Astrocyte (in vitro differentiated cells and primary cell): ENCODE measurements around the gene ARHGAP6. TPM values are rescaled to one million over a fixed set of nuclear protein-coding genes. Genes with fewer than 3 reads are reported as not detected.
A peak's percentile ranks its signal among the peaks of the same experiment; 100 is the strongest.

ENCODE experiments used
- DNase-seq: peaks from one replicate; pipeline ENCODE4 v3.0.0-alpha.2; 2010; ENCODE audit warnings: low read depth
- FAIRE-seq: peaks from 2 replicates; lab custom pipeline; 2011; peaks lifted over from hg19 to GRCh38; lab: Jason Lieb, UNC
- H2AFZ ChIP-seq: 2 replicates; pipeline ENCODE4 v1.6.0; 2012; ENCODE audit warnings: low read depth, low read length, inconsistent platforms
- H3K27ac ChIP-seq: 2 replicates; pipeline ENCODE4 v1.5.1; 2011; ENCODE audit warnings: low read depth, low read length, inconsistent platforms
- H3K27me3 ChIP-seq: 2 replicates; pipeline ENCODE4 v1.6.0; 2011; ENCODE audit warnings: low read length, inconsistent platforms; ENCODE audit not compliant: insufficient read depth
- H3K36me3 ChIP-seq: 2 replicates; pipeline ENCODE4 v1.5.1; 2011; ENCODE audit warnings: low read length, inconsistent platforms; ENCODE audit not compliant: insufficient read depth
- H3K4me1 ChIP-seq: 2 replicates; pipeline ENCODE4 v1.5.1; 2011; ENCODE audit warnings: low read length, inconsistent platforms; ENCODE audit not compliant: insufficient read depth
- H3K4me2 ChIP-seq: 2 replicates; pipeline ENCODE4 v1.6.0; 2012; ENCODE audit warnings: low read length, inconsistent platforms
- H3K4me3 ChIP-seq: 2 replicates; pipeline ENCODE4 v1.5.1; 2011; ENCODE audit warnings: low read depth, mild to moderate bottlenecking, low read length, inconsistent platforms; ENCODE audit not compliant: insufficient read depth
- H3K79me2 ChIP-seq: 2 replicates; pipeline ENCODE4 v1.6.0; 2012; ENCODE audit warnings: mild to moderate bottlenecking, low read length, inconsistent platforms; ENCODE audit not compliant: insufficient read depth
- H3K9ac ChIP-seq: 2 replicates; pipeline ENCODE4 v1.6.0; 2012; ENCODE audit warnings: mild to moderate bottlenecking, low read length, inconsistent platforms
- H3K9me3 ChIP-seq: 2 replicates; pipeline ENCODE4 v1.5.1; 2012; ENCODE audit warnings: low read depth, mild to moderate bottlenecking, low read length, inconsistent platforms; ENCODE audit not compliant: insufficient read depth
- H4K20me1 ChIP-seq: 2 replicates; pipeline ENCODE4 v1.6.0; 2012; ENCODE audit warnings: low read length, inconsistent platforms; ENCODE audit not compliant: insufficient read depth
- H3K27ac Mint-ChIP-seq: one replicate; pipeline ENCODE4 v1.8.0; 2021; ENCODE audit warnings: mild to moderate bottlenecking, mixed read lengths; ENCODE audit not compliant: unreplicated experiment
- H3K27me3 Mint-ChIP-seq: one replicate; pipeline ENCODE4 v1.8.0; 2021; ENCODE audit warnings: low read depth, mixed read lengths; ENCODE audit not compliant: unreplicated experiment
- H3K36me3 Mint-ChIP-seq: one replicate; pipeline ENCODE4 v1.8.0; 2021; ENCODE audit warnings: low read depth, mixed read lengths; ENCODE audit not compliant: unreplicated experiment
- H3K4me1 Mint-ChIP-seq: one replicate; pipeline ENCODE4 v1.8.0; 2021; ENCODE audit warnings: low read depth, mixed read lengths; ENCODE audit not compliant: unreplicated experiment
- H3K4me3 Mint-ChIP-seq: one replicate; pipeline ENCODE4 v1.8.0; 2021; ENCODE audit warnings: mild to moderate bottlenecking, moderate library complexity, mixed read lengths; ENCODE audit not compliant: unreplicated experiment
- H3K9me3 Mint-ChIP-seq: one replicate; pipeline ENCODE4 v1.8.0; 2021; ENCODE audit warnings: mild to moderate bottlenecking, mixed read lengths; ENCODE audit not compliant: unreplicated experiment
- CTCF ChIP-seq: IDR thresholded peaks from 2 replicates; pipeline ENCODE4 v1.5.1; 2011; ENCODE audit warnings: low read depth, mild to moderate bottlenecking, inconsistent platforms, low read length, moderate library complexity; ENCODE audit not compliant: insufficient read depth
- EZH2 ChIP-seq: IDR thresholded peaks from 2 replicates; pipeline ENCODE4 v1.6.1; 2012; ENCODE audit warnings: mild to moderate bottlenecking, low read length, inconsistent platforms; ENCODE audit not compliant: insufficient read depth
- total RNA-seq: library from RNA; stranded (reverse); gene quantifications from 2 replicates; pipeline ENCODE4 v1.2.1, GENCODE V29; 2021

ARHGAP6 gene
- total RNA-seq, 1 donor from 2014 or later = 0.30 TPM

GRCh38 chrX:11351375-11352295 is 314.1 kb downstream of the ARHGAP6 start:
- Histone ChIP-seq H3K9me3 (no peaks in the 10 kb centered on the region), H4K20me1 (no peaks in the 10 kb centered on the region), H3K4me1 (no peaks in the 10 kb centered on the region), H3K9ac (no peak overlapping the region), H2AFZ (no peak overlapping the region), H3K4me3 (no peak overlapping the region), H3K36me3 (no peaks in the 10 kb centered on the region), H3K27ac (no peak overlapping the region), H3K27me3 (no peaks in the 10 kb centered on the region), H3K79me2 (no peaks in the 10 kb centered on the region), H3K4me2 (no peak overlapping the region)
- peaks cover 6% of the 10 kb centered on the region for H3K4me1 Mint-ChIP-seq
- FAIRE-seq (no peak), DNase-seq (peak; percentile 76)
- H3K27me3 Mint-ChIP-seq = no peaks in the 10 kb centered on the region
- H3K27ac Mint-ChIP-seq = no peak overlapping the region
- no peaks in the 10 kb centered on the region for H3K9me3 Mint-ChIP-seq
- H3K4me3 Mint-ChIP-seq = no peak overlapping the region
- no peaks in the 10 kb centered on the region for H3K36me3 Mint-ChIP-seq
- TF ChIP-seq CTCF = no peak

DNA sequence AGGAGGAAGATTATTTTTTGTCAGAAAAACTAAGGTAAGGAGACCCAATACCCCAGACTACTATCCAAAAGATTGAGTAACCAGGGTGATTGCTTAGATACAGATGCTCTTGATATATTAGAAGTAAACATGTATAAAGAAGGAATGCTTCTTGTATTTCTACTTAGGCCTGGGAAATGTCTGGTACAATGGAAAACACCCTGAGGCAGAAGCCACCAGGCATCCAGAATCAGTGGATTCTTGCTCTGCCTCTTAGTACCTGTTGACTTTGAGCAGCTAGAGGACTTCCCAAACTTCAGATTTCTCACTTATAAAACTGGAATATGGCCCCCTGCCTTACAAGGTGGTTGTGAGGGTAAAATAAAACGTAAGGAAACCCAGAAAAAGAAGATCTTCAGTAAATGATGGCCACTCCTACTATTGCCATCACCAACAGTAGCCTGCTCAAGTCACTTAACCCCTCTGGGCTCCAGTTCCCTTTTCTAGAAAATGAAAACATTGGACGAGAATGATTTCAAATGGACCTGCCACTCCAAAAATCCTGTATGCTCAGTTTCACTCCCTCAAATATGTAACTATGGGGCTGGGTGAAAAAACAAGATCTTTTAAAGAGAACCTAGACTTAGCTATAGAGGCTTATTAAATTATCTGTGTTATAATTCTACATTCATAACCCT is 315.9 kb downstream of the ARHGAP6 start:
- Histone ChIP-seq H3K9ac (no peak overlapping the region), H3K36me3 (no peaks in the 10 kb centered on the region), H3K79me2 (no peaks in the 10 kb centered on the region), H3K4me2 (no peak overlapping the region), H4K20me1 (no peaks in the 10 kb centered on the region), H3K27me3 (no peaks in the 10 kb centered on the region), H3K27ac (no peak overlapping the region), H3K4me3 (no peak overlapping the region), H3K9me3 (no peaks in the 10 kb centered on the region), H2AFZ (no peak overlapping the region), H3K4me1 (no peaks in the 10 kb centered on the region)
- H3K36me3 Mint-ChIP-seq = no peaks in the 10 kb centered on the region
- no peak overlapping the region for H3K4me3 Mint-ChIP-seq
- no peaks in the 10 kb centered on the region for H3K9me3 Mint-ChIP-seq
- no peak overlapping the region for H3K27ac Mint-ChIP-seq
- H3K4me1 Mint-ChIP-seq = peaks cover 3% of the 10 kb centered on the region
- peak; percentile 82 for FAIRE-seq
- DNase-seq = no peak
- TF ChIP-seq CTCF (no peak), EZH2 (no peak)
- no peaks in the 10 kb centered on the region for H3K27me3 Mint-ChIP-seq

- Histone ChIP-seq H3K36me3 (no peaks in the 10 kb centered on the region), H3K4me3 (no peak overlapping the region), H3K9ac (no peak overlapping the region), H2AFZ (no peak overlapping the region), H3K4me2 (no peak overlapping the region), H3K27me3 (no peaks in the 10 kb centered on the region), H3K4me1 (no peaks in the 10 kb centered on the region), H3K9me3 (no peaks in the 10 kb centered on the region), H3K79me2 (no peaks in the 10 kb centered on the region), H4K20me1 (no peaks in the 10 kb centered on the region), H3K27ac (no peak overlapping the region)
- peaks cover 3% of the 10 kb centered on the region for H3K4me1 Mint-ChIP-seq
- no peak overlapping the region for H3K27ac Mint-ChIP-seq
- no peak for TF ChIP-seq CTCF
- TF ChIP-seq EZH2 = no peak
- H3K9me3 Mint-ChIP-seq = no peaks in the 10 kb centered on the region
- no peak for DNase-seq
- H3K27me3 Mint-ChIP-seq = no peaks in the 10 kb centered on the region
- peak; percentile 76 for FAIRE-seq
- no peaks in the 10 kb centered on the region for H3K36me3 Mint-ChIP-seq
- H3K4me3 Mint-ChIP-seq = no peak overlapping the region
These were observed 316.7 kb downstream of the ARHGAP6 start for GRCh38 chrX:11349020-11349419.
